Activated CD4-positive, alpha-beta T cell treated with anti-CD3 and anti-CD28 coated beads for 48 hours (primary cell): ENCODE data around the gene FAM20C.

ENCODE experiments used
- DNase-seq: peaks from one replicate; pipeline ENCODE4 v3.0.0-alpha.2; 2020

FAM20C gene

DNA sequence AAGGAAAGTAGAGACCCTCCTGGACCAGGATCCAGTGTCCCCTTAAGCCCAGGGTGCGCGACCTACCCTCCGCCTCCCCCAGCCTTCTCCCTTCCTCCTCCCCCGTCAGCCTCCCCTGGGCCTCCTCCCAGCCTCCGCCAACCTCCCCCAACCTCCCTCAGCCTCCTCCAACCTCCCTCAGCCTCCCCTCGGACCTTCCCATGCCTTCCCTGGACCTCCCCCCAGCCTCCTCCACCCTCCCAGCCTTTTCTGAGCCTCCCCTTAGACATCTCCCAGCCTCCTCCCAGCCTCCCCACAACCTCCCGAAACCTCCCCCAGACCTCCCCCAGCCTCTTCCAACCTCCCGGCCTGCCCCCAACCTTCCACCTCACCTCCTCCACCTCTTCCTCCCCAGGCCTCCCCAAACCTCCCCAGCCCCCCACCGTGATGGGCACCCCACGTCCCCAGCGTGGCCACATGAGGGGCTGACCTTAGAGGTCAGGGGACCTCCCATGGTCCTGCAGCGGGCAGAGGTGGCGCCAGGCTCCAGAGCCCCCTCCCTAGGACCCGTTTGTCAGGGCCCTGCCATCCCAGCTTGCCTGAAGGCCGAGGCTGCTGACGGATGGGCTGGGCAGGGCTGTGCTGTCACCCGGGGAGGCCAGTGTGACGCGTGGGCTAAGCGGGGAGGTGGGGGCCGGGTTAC, 18.8 kb downstream of the FAM20C start:
- no peak for DNase-seq

DNA sequence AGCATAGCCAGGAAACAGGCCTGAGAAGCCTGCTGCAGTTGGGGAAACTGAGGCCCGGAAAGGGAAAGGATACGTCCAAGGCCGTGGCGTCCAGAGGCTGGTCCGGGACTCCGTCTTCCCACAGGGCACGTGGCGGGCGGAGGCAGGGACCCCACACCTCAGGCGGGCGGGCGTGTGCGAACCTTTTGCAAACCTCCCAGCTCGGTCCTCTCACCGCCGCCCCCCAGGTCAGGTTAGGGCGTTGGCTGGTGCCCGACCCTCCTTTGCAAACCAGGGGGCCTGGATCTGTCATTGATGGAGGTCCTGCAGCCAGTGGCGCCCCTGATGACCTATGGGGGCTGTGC, 19.3 kb downstream of the FAM20C start:
- DNase-seq = no peak

DNA sequence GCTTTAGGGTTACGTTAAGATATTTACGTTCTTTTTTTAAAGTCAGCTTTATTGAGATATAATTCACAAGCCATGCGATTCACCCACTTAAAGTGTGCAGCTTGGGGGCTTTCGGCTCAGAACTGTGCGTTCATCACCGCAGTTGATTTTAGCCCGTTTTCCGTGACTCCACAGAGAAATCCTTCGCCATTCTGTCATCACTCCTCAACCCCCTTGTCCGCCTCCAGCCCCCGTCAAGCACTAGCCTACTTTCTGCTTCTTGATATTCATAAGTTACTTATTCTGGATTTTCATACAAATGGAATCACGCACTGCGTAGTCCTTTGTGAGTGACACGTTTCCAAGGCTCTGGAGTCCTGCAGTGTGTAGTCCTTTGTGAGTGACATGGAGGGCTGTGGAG, 20.4 kb downstream of the FAM20C start:
- no peak for DNase-seq

DNA sequence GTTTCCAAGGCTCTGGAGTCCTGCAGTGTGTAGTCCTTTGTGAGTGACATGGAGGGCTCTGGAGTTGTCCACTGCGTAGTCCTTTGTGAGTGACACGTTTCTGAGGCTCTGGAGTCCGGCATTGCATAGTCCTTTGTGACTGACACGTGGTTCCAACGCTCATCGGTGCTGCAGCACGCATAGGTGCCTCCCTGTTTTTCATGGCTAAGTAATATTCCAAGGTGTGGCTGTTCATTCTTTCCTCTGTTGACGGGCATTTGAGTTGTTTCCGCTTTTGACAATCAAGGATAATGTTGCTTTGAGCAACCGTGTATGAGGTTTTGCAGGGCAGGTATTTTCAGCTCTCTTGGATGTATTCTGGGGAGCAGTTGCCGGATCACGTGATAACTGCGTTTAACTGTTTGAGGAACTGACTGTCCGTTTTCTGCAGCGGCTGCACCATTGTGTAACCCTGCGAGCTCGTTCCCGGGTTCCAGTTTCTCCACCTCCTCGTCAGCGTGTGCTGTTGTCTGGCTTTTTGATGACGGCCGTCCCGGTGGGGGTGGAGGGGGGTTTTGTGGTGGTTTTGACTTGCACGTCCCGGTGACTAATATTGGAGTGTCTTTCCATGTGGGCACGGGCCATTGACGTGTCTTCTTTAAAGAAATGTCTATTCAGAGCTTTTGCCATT, 21.1 kb downstream of the FAM20C start:
- DNase-seq = no peak

DNA sequence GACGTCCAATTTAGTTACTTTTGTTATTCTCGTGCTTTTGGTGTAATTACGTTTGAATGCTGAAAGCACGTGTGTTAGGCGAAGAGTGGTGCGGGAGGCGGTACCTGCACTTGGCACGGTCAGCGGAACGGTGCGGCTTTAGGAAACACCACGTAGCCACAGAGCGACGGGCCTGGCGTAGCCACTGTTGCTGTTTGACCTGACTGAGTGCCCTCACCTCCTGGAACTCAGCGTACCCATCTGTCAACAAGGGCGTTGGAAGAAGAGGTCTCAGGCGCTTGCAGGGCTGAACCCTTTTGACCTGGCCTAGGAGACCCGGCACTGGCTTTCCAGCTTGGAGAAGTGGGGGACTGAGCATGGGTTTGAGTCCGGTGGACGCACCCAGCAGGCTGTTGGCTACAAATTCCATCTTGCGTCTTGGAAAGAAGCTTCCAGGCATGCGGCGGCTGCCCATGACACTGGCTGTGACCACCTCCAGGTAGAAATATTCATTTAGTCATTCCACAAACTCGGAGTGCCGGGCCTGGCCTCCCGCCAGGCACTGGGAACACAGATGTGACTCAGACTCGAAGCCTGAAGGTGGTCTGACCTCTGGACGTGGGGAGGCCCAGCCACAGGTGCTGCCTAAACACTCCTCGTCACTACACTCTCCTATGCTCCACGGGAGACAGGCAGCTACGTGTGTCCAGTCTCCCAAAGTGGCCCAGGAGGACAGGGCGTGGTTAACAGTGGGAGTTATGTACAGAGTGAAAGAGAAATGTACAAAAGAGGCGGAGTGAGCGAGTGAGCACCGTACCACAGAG, 22.2 kb downstream of the FAM20C start:
- no peak for DNase-seq

DNA sequence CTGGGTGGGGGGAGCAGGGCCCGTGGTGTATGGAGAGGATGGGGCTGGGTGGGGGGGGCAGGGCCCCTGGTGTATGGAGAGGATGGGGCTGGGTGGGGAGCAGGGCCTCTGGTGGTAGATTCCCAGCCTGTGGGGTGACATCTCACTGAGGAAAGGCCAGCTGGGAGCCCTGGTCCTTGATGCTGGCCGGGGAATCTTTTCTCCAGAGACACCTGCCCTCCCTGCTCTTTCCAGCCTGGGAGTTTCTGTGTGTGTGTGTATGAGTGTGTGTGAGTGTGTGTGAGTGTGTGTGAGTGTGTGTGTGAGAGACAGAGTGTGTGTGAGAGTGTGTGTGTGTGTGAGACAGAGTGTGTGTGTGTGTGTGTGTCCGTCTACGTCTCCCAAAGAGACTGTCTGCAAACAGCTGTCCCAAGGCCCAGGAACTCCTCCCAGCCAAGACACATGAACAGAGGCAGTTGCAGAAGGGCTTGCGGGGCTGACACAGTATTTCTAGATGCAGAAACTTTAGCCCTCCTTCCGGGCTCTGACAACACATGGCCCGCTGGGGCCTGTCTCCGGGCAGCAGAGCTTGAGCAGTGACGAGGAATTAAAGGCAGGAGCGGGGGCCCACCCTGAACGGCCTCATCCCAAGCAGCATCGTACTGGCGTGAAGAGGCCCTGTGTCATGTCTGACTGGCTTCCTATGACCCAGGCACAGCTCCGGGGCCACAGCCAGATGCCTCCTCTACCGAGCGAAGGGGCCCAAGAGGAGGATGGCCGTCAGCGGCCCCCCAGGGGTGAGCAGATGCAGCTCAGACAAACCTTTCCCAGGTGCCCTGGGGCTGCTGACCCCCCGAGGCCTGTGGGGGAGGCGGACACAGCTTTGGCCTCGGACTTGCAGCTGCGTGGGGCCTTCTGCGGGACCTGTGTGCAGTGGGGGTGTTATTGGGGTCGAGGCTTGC, 24.3 kb downstream of the FAM20C start:
- no peak for DNase-seq

DNA sequence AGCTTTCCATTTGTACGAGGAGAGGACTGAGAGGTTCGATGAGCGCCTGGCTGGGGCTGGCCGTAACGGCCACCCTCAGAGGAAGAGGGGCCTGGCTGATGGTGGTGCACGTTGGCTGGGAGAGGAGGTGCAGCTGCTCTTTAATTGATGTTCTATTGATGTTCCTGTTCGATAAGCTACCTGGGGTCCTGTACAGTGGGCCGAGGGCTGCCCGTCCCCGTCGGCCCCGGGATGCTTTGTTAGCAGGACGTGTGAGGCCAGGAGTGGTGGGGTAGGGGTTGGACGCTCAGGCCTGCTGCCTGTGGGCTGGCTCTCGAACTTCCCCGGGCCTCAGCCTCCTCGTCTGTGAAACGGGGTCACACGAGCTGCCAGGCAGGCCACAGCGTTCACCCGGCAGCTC, 25.4 kb downstream of the FAM20C start:
- DNase-seq = no peak

DNA sequence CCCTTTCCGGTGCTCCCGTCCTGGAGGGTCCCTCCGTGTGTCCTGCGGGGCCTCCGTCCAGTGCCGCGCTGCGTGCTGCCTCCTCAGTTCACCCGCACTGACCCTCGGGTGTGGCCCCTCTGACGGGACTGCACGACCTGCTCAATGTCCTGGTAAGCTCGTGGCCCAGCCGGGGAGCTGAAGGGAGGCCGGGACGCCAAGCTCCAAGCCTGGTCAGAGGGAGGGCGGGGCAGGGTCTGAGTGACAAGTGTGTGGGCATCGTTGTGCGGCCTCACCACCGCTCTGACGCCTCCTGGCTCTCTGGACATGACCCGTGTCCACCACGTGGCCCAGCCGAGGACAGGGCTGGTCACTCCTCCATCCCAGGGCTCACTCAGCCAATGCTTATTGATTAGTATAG, 25.9 kb downstream of the FAM20C start:
- DNase-seq = no peak

DNA sequence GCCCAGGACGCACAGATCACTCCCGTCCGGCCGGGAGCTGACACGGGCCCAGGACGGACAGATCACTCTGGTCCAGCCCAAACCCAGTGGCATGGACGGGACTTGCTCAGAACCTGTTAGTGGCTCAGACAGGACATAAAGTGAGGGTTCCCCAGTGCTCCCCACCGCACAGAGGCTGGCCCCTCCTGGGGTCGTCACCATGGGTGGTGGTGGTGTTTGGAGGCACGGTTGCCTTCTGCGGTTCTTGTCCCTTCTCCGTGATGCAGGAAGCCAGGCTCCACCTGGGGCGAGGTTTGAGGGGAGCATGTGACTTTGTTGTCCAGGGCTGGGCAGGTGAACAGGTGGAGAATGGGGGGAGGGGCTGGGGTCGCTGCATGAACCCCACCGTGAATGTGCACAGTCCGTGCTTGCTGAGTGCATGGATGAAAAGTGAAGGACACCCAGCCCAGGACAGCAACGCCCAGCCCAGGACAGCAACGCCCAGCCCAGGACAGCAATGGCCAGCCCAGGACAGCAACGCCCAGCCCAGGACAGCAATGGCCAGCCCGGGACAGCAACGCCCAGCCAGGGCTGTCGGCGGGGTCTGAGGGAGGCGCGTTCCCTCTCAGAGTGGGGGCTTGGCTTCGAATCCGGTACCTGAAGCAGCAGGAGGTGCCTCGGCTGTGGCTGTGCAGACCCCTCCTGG, 26.7 kb downstream of the FAM20C start:
- no peak for DNase-seq

DNA sequence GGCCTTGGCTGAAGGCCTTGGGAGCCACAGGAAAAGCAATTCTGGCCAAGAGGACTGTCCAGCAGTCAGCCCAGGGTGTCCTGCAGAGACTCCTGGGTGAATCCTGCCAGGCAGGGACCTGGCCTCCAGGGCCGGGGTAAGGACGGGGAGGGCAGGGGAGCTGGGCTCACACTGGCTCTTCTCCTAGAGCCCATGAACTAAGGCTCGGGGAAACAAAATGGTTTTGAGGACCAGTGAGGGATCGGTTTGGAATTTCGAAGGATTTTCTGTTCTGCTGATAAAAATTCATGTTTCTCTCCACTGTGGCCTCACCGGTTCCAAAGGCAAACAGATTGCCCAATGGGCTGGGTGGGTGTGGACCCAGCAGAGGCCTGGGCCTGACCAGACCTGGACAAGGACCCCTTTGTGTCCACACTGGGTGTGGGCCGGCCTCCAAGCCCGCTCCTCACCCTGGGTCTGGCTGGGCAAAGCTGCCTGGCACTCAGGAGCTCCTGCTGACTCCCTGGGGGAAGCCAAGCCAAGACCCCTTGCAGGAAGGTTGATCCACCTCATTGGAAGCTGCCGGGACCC, 27.3 kb downstream of the FAM20C start:
- DNase-seq = no peak

DNA sequence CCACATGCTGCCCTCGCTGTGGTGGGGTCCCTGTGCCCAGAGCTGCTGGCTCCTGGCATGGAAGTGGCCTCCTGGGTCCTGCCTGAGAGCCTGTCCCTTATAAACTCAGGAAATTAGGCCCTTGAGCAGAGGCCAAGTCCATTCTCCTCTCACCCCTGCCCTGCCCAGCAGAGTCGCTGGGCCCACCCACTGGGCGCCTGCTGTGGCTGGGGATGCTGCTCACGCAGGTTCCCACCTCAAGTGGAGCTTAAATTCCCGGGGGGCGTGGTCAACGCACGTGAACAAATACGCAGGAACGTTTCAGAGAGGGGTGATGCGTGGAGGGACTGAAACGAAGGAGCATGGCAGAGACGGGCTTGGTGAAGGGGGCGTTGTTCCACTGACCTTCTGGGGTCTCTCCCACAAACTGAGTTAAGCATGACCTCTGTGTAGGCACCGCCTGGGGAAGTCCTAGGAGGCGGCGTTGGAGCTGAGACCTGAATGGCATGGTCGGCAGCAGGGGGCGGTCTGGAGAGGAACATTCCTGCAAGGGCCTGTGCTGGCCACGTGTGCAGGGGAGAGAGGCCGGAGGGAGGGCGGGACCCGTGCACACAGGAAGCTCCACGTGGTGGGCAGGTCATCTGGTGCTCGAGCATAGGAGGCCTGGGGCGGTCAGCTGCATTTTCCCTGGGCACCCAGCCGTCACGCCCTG, 27.9 kb downstream of the FAM20C start:
- no peak for DNase-seq

DNA sequence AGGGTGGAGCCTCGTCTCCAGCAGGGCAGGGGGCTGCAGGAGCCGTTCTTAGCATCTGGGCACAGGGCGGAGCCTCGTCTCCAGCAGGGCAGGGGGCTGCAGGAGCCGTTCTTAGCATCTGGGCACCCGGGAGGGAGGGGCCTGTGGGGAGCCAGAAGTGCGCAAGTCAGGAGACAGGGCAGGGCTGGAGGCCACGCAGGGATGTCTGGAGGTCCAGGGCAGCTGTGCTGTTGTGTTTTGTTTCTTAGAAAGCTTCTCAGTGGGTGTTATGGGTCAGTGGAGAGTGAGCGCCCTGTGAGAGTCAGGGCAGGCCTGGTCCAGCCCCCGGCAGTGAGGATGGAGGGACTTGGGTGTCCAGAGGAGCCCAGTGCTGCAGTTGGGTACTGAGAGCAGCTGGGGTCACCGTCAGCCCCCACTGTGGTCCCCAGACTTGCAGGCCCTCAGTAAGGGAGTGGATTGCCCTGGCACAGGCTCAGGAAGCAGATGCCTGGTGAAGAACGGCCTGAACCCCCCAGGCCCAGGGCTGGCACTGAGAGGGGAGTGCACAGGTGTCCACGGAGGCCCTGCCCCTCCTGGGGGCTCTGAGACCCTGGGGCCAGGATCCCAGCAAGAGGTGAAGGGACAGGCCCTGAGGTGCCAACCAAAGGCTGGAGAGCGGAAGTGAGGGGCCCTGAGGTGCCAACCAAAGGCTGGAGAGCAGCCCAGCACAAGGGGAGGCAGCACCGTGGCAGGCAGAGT, 29.8 kb downstream of the FAM20C start:
- DNase-seq = no peak

DNA sequence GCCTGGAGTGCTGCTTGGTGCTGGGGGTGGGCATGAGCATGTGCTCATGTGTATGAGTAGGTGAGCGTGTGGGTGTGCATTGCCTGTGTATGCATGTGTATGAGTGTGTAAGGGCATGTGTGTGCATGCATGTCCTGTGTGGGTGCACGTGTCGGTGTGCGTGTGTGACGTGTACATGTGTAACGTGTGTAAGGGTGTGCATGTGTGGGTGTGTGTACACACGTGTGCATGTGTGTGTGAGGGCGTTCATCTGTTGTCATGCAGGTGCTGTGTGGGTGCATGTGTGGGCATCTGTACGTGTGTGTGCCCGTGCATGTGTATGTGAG, 30.3 kb downstream of the FAM20C start:
- no peak for DNase-seq

DNA sequence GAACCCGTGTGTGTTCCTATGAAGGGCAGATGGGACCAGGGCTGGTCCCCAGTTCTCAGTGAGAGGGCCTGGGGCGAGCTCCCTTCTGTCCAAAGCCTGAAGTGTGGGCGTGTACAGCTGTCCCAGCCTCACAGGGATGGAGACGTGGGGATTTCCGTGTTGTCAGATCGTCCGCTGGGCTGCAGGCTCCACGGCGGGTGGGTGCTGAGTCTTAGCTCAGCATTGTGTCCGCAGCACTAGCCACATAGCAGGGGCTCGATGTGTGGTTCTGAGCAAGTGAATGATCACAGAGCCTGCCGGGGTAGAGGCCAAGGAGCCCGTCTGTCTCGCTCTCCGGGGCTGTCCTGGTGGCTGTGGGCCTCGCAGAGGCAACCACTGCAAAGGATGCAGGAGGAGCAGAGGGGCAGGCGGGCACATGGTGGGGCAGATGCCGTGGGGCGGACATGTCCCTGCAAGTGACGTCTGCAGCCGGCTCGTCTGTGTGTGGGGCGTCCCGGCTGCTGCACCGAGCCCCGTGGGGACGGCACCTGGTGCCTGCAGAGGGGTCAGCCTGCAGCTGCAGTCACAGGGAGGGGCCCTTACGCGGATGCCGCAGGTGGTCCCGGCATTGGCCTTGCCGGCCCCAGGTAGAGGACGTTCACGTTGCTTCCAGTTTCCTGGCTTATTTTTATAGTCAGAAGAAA, 30.9 kb downstream of the FAM20C start:
- DNase-seq = no peak

DNA sequence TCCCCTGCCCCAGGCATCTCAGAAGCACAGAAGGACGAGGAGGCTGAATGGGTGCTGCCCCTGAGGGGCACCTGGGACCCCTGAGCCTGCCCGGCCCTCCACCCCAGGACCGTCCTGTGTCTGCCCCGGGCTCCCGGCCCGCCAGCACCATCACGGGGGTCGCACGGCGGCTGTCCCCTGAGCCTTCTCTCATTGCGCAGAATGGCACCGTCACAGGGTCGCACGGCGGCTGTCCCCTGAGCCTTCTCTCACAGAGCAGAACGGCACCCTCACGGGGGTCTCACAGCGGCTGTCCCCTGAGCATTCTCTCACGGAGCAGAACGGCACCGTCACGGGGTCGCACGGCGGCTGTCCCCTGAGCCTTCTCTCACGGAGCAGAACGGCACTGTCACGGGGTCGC, 31.5 kb downstream of the FAM20C start:
- DNase-seq = no peak

DNA sequence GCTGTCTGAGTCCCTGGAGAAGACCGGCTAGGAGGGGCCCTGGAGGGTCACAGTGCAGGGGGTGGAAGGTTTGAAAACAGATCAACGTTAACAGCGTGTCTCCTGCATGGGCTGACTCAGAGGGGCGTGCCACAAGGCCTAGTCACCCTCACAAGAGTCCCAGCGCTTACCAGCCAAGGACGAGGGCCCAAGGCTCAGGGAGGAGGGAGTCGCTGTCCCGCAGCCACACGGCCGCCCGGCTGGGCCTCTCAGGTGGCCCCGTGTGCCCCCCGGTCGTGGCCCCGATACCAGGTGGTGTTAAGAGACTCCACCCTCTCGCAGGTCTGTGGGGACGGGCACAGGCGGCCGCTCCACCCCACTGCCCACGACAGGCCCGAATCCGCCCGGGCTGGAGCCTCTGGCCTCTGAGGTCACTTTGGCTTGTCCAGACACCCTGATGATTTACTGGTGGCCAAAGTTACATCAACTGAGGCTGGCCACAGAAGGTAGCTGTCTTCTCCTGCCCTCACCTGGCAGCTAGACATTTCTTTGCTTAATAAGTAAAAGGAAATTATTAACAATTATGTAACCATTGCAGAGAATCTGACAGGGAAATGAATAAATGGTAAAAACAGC, 34.0 kb downstream of the FAM20C start:
- DNase-seq = no peak

DNA sequence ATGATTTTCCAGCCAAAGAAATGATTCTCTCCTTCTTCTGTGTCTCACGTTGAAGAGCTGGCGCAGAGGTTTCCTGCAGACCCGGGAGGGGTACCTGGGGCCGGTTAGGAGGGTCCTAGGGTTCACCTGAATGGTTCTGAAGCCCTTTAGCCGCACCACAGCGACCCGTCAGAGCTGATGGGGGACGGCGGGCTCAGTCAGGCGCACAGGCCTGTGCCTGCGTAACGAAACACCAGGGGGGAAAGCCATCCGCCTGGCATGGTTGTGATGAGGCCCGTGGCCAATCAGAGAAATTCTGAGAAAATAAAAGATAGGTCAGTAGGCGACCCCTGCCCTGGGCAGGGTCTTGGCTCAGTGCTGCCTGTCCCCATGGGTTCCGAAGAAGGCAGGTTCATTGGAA, 35.6 kb downstream of the FAM20C start:
- no peak for DNase-seq

DNA sequence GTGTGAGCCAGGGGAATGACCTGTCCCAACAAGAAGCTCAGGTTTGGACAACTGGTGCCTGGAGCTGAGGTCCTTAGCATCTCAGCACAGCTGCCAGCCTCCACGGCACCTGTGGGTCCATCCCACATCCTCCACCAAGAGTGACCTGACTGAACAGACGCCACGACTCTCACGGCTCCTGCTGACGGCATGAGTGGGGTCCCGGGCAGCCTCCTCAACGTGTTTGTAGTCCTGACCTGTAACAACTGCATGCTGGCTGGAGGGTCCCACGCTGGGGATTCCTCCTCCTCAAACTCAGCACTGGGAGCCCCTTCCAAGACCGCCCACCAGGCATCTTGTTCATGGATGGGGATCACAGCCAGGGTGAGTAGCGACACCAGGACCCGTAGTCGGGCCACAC, 36.2 kb downstream of the FAM20C start:
- DNase-seq = no peak

DNA sequence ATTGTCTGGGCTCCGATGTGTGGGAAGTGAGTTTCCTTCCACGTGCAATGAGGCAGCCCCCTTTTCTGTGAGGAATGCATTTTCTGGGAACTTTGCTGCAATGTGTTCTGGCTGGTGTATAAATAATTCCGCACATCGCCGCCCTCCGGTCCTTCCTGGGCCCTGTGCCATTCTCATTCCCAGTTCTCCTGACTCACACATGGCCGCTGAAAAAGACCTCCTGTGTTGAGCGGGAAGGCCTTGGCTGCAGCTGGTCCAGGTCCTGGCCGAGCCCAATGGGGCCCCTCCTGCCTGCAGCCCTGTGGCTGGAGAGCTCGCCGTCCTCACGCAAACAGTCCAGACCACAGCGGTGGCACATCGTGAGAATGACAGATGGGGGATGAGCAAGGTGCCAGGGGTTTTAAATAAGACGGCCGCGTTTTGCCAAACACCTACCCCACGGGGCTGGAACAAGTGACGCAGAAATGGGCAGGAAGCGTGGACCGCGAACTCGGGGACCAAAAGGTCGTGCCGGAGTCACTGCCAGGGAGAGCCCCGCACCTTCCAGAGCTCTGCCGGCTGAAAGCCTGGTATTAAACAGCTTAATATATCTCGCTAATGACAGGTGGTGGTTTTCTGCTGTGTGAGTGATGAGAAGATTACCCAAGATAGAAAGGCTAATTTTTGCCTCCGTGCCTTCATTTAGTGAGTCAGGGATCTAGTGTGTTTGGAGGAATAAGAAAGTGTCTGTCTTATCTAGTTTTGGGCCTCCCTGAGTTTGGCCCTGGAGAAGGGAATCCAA, 37.0 kb downstream of the FAM20C start:
- no peak for DNase-seq
